ENCODE data around the gene CSNK1D.

Gene CSNK1D

GRCh38 chr17:82303944-82304808 is 30.7 kb upstream of the CSNK1D start:
- no peaks in the 10 kb centered on the region for H3K79me2 ChIP-seq (ENCODE audit: low read length)
- TF ChIP-seq CTCF (IDR thresholded peaks at IDR 0.05; ENCODE audit: low read depth, low read length) (no peak), EZH2phosphoT487 (IDR thresholded peaks at IDR 0.05; ENCODE audit: low read depth) (no peak)
- no peak overlapping the region for H3K4me2 ChIP-seq (ENCODE audit: low read length)
- peaks cover 7% of the 10 kb centered on the region for H3K27me3 ChIP-seq (ENCODE audit: low read depth, low read length)
- no peak overlapping the region for H3K4me3 ChIP-seq (ENCODE audit: low read length)
- no peak overlapping the region for H3K9ac ChIP-seq (ENCODE audit: low read length)
- no peak overlapping the region for H2AFZ ChIP-seq (ENCODE audit: low read depth, low read length)
- no peaks in the 10 kb centered on the region for H4K20me1 ChIP-seq (ENCODE audit: insufficient read depth, low read length)
- H3K4me1 ChIP-seq (ENCODE audit: low read length): peaks cover 5% of the 10 kb centered on the region
- no peaks in the 10 kb centered on the region for H3K36me3 ChIP-seq (replicated peaks; ENCODE audit: low read depth, low read length)
- H3K27ac ChIP-seq (ENCODE audit: low read length): no peak overlapping the region
- H3K9me3 ChIP-seq (ENCODE audit: insufficient read depth, low read length): no peaks in the 10 kb centered on the region

GRCh38 chr17:82302991-82303943 is 29.8 kb upstream of the CSNK1D start:
- H3K27ac ChIP-seq (ENCODE audit: low read length): no peak overlapping the region
- H2AFZ ChIP-seq (ENCODE audit: low read depth, low read length): no peak overlapping the region
- H3K9ac ChIP-seq (ENCODE audit: low read length): no peak overlapping the region
- TF ChIP-seq EZH2phosphoT487 (IDR thresholded peaks at IDR 0.05; ENCODE audit: low read depth) (no peak), CTCF (IDR thresholded peaks at IDR 0.05; ENCODE audit: low read depth, low read length) (no peak)
- H3K4me3 ChIP-seq (ENCODE audit: low read length): no peak overlapping the region
- H3K27me3 ChIP-seq (ENCODE audit: low read depth, low read length): peaks cover 7% of the 10 kb centered on the region
- H4K20me1 ChIP-seq (ENCODE audit: insufficient read depth, low read length): no peaks in the 10 kb centered on the region
- H3K4me1 ChIP-seq (ENCODE audit: low read length): peaks cover 14% of the 10 kb centered on the region
- no peaks in the 10 kb centered on the region for H3K79me2 ChIP-seq (ENCODE audit: low read length)
- H3K9me3 ChIP-seq (ENCODE audit: insufficient read depth, low read length): no peaks in the 10 kb centered on the region
- no peak overlapping the region for H3K4me2 ChIP-seq (ENCODE audit: low read length)
- H3K36me3 ChIP-seq (replicated peaks; ENCODE audit: low read depth, low read length): no peaks in the 10 kb centered on the region

- no peak overlapping the region for H3K4me2 ChIP-seq (ENCODE audit: low read length)
- no peak overlapping the region for H3K4me3 ChIP-seq (ENCODE audit: low read length)
- H3K27ac ChIP-seq (ENCODE audit: low read length): no peak overlapping the region
- H2AFZ ChIP-seq (ENCODE audit: low read depth, low read length): no peak overlapping the region
- H3K4me1 ChIP-seq (ENCODE audit: low read length): peaks cover 14% of the 10 kb centered on the region
- no peaks in the 10 kb centered on the region for H4K20me1 ChIP-seq (ENCODE audit: insufficient read depth, low read length)
- no peaks in the 10 kb centered on the region for H3K79me2 ChIP-seq (ENCODE audit: low read length)
- H3K9me3 ChIP-seq (ENCODE audit: insufficient read depth, low read length): no peaks in the 10 kb centered on the region
- peaks cover 7% of the 10 kb centered on the region for H3K27me3 ChIP-seq (ENCODE audit: low read depth, low read length)
- TF ChIP-seq EZH2phosphoT487 (IDR thresholded peaks at IDR 0.05; ENCODE audit: low read depth) (no peak), CTCF (IDR thresholded peaks at IDR 0.05; ENCODE audit: low read depth, low read length) (no peak)
- no peaks in the 10 kb centered on the region for H3K36me3 ChIP-seq (replicated peaks; ENCODE audit: low read depth, low read length)
- no peak overlapping the region for H3K9ac ChIP-seq (ENCODE audit: low read length)
Observed at GRCh38 chr17:82302568-82302963, 29.1 kb upstream of the CSNK1D start.
